Cardiac fibroblast (primary cell): ENCODE data around the gene KCNJ14.
A peak's percentile ranks its signal among the peaks of the same experiment; 100 is the strongest.

ENCODE experiments used
- DNase-seq, 2 donors: peaks; one replicate each; pipeline versions ENCODE4 v3.0.0 to v3.0.0-alpha.2; 2010; ENCODE audit warnings: low read depth in 2 of 2
- H3K4me3 ChIP-seq, 2 donors: replicated peaks in 1 of 2; 1 replicate in 1 of 2; 2 replicates in 1 of 2; pipeline ENCODE4 v1.5.1; 2011; ENCODE audit warnings: low read depth in 2 of 2, low read length in 2 of 2, mild to moderate bottlenecking in 2 of 2, moderate library complexity in 1 of 2
- CTCF ChIP-seq: IDR thresholded peaks from one replicate; pipeline ENCODE4 v1.5.1; 2011; ENCODE audit warnings: low read depth, mild to moderate bottlenecking, low read length, inconsistent platforms

The KCNJ14 gene

GRCh38 chr19:48451624-48452023, 3.8 kb upstream of the KCNJ14 start:
- no peak for TF ChIP-seq CTCF
- H3K4me3 ChIP-seq: no peak overlapping the region
- no peak for DNase-seq

DNA sequence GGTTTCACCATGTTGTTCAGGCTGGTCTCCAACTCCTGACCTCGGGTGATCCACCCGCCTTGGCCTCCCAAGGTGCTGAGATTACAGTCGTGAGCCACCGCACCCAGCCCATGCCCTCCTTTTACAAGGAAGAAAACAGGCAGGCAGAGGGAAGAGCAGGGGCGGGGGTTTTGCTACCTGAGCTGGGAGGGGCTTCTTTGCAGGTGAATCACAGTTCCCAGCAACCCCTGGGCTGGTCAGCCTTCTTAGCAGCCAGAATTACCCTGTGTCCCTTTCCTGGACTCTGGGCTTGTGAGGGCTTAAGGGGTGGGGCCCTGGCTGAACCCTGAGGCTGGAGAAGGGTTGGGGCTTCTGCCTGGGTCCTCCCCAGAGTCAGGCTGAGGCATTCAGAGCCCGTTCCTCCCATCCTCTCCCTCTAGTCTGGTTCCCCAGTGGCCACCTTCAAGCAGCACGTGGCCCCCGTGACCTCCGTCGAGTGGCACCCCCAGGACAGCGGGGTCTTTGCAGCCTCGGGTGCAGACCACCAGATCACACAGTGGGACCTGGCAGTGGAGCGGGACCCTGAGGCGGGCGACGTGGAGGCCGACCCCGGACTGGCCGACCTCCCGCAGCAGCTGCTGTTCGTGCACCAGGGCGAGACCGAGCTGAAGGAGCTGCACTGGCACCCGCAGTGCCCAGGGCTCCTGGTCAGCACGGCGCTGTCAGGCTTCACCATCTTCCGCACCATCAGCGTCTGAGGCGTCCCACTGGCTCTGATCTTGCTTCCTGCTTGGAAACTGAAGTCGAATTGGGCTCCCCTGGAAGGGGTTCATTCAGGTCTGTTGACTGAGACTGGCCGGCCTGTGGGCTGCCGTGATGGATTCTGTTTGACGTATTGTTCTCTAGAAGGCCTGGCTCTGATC, 2.8 kb upstream of the KCNJ14 start:
- DNase-seq: no peak
- no peak for TF ChIP-seq CTCF
- no peak overlapping the region for H3K4me3 ChIP-seq

GRCh38 chr19:48454150-48454730, 1.1 kb upstream of the KCNJ14 start:
- DNase-seq: no peak
- no peak overlapping the region for H3K4me3 ChIP-seq
- TF ChIP-seq CTCF: no peak

DNA sequence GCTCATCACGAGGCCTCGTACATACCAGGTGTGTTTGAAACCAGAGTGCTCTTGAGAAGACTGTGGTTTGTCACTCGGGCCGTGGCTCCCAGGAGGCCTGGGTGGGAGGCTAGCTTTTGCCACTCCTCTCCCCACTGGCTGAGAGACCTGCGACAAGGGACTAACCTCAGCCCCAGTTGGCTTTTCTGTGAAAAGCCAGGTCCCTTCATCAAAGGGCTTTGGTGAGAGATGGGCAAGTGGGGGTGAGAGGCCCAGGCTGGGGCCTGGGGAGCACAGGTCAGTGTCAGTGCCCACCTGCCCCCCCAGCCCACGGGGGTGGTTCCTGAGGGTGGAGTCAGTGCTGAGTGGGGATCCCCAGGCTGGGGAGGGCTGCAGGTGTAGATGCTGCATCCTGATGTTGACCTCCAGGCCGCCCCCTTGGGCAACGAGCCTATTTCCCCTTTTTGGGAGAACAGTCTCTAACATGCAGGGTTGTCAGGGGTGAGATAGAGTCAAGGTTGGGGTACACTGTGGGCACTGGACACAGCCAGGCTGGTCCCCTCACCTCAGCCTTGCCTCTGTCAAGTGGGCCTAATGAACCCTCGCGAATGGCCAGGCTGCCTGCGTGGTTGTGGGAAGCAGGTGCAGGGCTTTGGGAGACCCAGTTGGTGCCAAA, 661 bp downstream of the KCNJ14 start:
- no peak overlapping the region for H3K4me3 ChIP-seq
- DNase-seq: no peak
- no peak for TF ChIP-seq CTCF

GRCh38 chr19:48456864-48457263, 1.5 kb downstream of the KCNJ14 start:
- TF ChIP-seq CTCF: no peak
- no peak overlapping the region for H3K4me3 ChIP-seq
- no peak for DNase-seq

- DNase-seq: peak; percentile 36 to 57
- TF ChIP-seq CTCF: no peak
- no peak overlapping the region for H3K4me3 ChIP-seq
These were observed 2.6 kb downstream of the KCNJ14 start for GRCh38 chr19:48458016-48458415.
